Breast epithelium (tissue), 4 donors: Measurements from ENCODE around the gene ARHGAP8. TPM values are rescaled to one million over a fixed set of nuclear protein-coding genes. Genes with fewer than 3 reads are reported as not detected.

Experiments
- DNase-seq, 2 donors: peaks; one replicate each; pipeline ENCODE4 v3.0.0-alpha.2; 2019; ENCODE audit warnings: low spot score in 2 of 2
- H3K27ac ChIP-seq, 2 donors: fragments of 200-600 bp; sonication (generic) in 1 of 2; one replicate each; pipeline ENCODE4 v1.5.1; 2016 to 2019; ENCODE audit warnings: mild to moderate bottlenecking in 1 of 2
- H3K27me3 ChIP-seq, 2 donors: fragments of 200-600 bp; sonication (generic) in 1 of 2; one replicate each; pipeline versions ENCODE4 v1.5.1 to v1.6.0; 2017 to 2019; ENCODE audit warnings: control low read depth in 1 of 2, mild to moderate bottlenecking in 1 of 2
- H3K36me3 ChIP-seq: fragments of 200-600 bp; one replicate; pipeline ENCODE4 v1.5.1; 2019
- H3K4me1 ChIP-seq, 2 donors: fragments of 200-600 bp; sonication (generic); one replicate each; pipeline ENCODE4 v1.5.1; 2016 to 2019; ENCODE audit warnings: control low read depth in 1 of 2
- H3K4me3 ChIP-seq, 3 donors: fragments of 200-600 bp; sonication (generic); 1 replicate in 2 of 3; 2 replicates in 1 of 3; pipeline ENCODE4 v1.5.1; 2016 to 2019; ENCODE audit warnings: mild to moderate bottlenecking in 3 of 3, moderate library complexity in 2 of 3
- H3K9me3 ChIP-seq, 2 donors: fragments of 200-600 bp; sonication (generic) in 1 of 2; one replicate each; pipeline ENCODE4 v1.5.1; 2016 to 2019; ENCODE audit warnings: control low read depth in 1 of 2
- CTCF ChIP-seq, 3 donors: fragments of 450-650 bp; IDR thresholded peaks; one replicate each; pipeline ENCODE4 v1.5.1; 2016 to 2017; ENCODE audit warnings: antibody characterized with exemption in 3 of 3, mild to moderate bottlenecking in 3 of 3, moderate library complexity in 3 of 3
- POLR2A ChIP-seq: fragments of 450-650 bp; IDR thresholded peaks from one replicate; pipeline ENCODE4 v1.6.1; 2016; ENCODE audit warnings: antibody characterized with exemption, mild to moderate bottlenecking, moderate library complexity
- POLR2AphosphoS5 ChIP-seq, 3 donors: sonication (generic); formaldehyde crosslinking; IDR thresholded peaks; one replicate each; pipeline ENCODE4 v1.6.1; 2017; ENCODE audit warnings: antibody characterized with exemption in 3 of 3
- intact Hi-C: fragments of 100-400 bp; cut with DNase I; formaldehyde crosslinking; loops from one replicate; pipeline ENCODE4 v1.15.1; 2023; ENCODE audit warnings: low total_unique reads
- total RNA-seq, 3 donors: library from RNA; depleted of rRNA; stranded (reverse); fragments of >200 nt; gene quantifications; one replicate each; pipeline ENCODE4 v1.1.0, GENCODE V29; 2016

Gene ARHGAP8
- total RNA-seq, 3 donors from 2014 or later, result 9.8 to 39.4 (median 32.4) TPM

GRCh38 chr22:44804327-44804726 is 52.0 kb downstream of the ARHGAP8 start:
- H3K27ac ChIP-seq, result no peak overlapping the region
- H3K4me1 ChIP-seq, result no peaks in the 10 kb centered on the region
- intact Hi-C loops, result no loop called here
- H3K9me3 ChIP-seq, result no peaks in the 10 kb centered on the region
- no peaks in the 10 kb centered on the region for H3K27me3 ChIP-seq
- no peak for DNase-seq
- no peak overlapping the region for H3K4me3 ChIP-seq
- TF ChIP-seq POLR2A, result no peak
- TF ChIP-seq CTCF (IDR thresholded peaks at IDR 0.05), result no peak
- no peak for TF ChIP-seq POLR2AphosphoS5 (IDR thresholded peaks at IDR 0.05)
- no peaks in the 10 kb centered on the region for H3K36me3 ChIP-seq

- no peak overlapping the region for H3K4me3 ChIP-seq
- no peaks in the 10 kb centered on the region for H3K9me3 ChIP-seq
- H3K27me3 ChIP-seq, result no peaks in the 10 kb centered on the region
- H3K4me1 ChIP-seq, result no peaks in the 10 kb centered on the region
- TF ChIP-seq POLR2A, result no peak
- no peak for TF ChIP-seq CTCF (IDR thresholded peaks at IDR 0.05)
- TF ChIP-seq POLR2AphosphoS5 (IDR thresholded peaks at IDR 0.05), result no peak
- H3K36me3 ChIP-seq, result no peaks in the 10 kb centered on the region
- intact Hi-C loops, result no loop called here
- no peak for DNase-seq
- H3K27ac ChIP-seq, result no peak overlapping the region
These were observed 53.3 kb downstream of the ARHGAP8 start for GRCh38 chr22:44805711-44806110.

GRCh38 chr22:44807232-44807631 is 54.9 kb downstream of the ARHGAP8 start:
- DNase-seq, result no peak
- Histone ChIP-seq H3K27me3 (no peaks in the 10 kb centered on the region), H3K9me3 (no peaks in the 10 kb centered on the region), H3K4me1 (no peaks in the 10 kb centered on the region), H3K36me3 (no peaks in the 10 kb centered on the region), H3K4me3 (no peak overlapping the region), H3K27ac (no peak overlapping the region)
- TF ChIP-seq POLR2AphosphoS5 (IDR thresholded peaks at IDR 0.05) (no peak), POLR2A (no peak)
- intact Hi-C loops, result no loop called here

- Histone ChIP-seq H3K27ac (no peak overlapping the region), H3K36me3 (no peaks in the 10 kb centered on the region), H3K4me3 (no peak overlapping the region), H3K27me3 (no peaks in the 10 kb centered on the region), H3K4me1 (no peaks in the 10 kb centered on the region), H3K9me3 (no peaks in the 10 kb centered on the region)
- DNase-seq, result no peak
- intact Hi-C loops, result no loop called here
- TF ChIP-seq POLR2AphosphoS5 (IDR thresholded peaks at IDR 0.05), result no peak
- no peak for TF ChIP-seq POLR2A
These were observed 55.7 kb downstream of the ARHGAP8 start for GRCh38 chr22:44807915-44808690.

- Histone ChIP-seq H3K9me3 (no peaks in the 10 kb centered on the region), H3K27me3 (no peaks in the 10 kb centered on the region), H3K27ac (no peak overlapping the region), H3K36me3 (no peaks in the 10 kb centered on the region), H3K4me1 (no peaks in the 10 kb centered on the region), H3K4me3 (no peak overlapping the region)
- intact Hi-C loops, result no loop called here
- DNase-seq, result no peak
- TF ChIP-seq POLR2A (no peak), CTCF (IDR thresholded peaks at IDR 0.05) (no peak), POLR2AphosphoS5 (IDR thresholded peaks at IDR 0.05) (no peak)
These were observed 57.1 kb downstream of the ARHGAP8 start for GRCh38 chr22:44809456-44809855.

GRCh38 chr22:44811141-44811540 is 58.8 kb downstream of the ARHGAP8 start:
- H3K4me3 ChIP-seq, result no peak overlapping the region
- intact Hi-C loops, result no loop called here
- no peaks in the 10 kb centered on the region for H3K36me3 ChIP-seq
- no peaks in the 10 kb centered on the region for H3K4me1 ChIP-seq
- no peak overlapping the region for H3K27ac ChIP-seq
- DNase-seq, result no peak
- no peaks in the 10 kb centered on the region for H3K27me3 ChIP-seq
- H3K9me3 ChIP-seq, result no peaks in the 10 kb centered on the region
- TF ChIP-seq CTCF (IDR thresholded peaks at IDR 0.05) (no peak), POLR2AphosphoS5 (IDR thresholded peaks at IDR 0.05) (no peak), POLR2A (no peak)
